Upper lobe of left lung (tissue), 6 donors: ENCODE measurements around the gene FHOD3. TPM values are rescaled to one million over a fixed set of nuclear protein-coding genes. Genes with fewer than 3 reads are reported as not detected.

Source experiments
- ATAC-seq, 2 donors: fragments of 200-7000 bp; cut with Tn5 transposase; one replicate each; pipeline ENCODE4 v1.9.1; 2022; ENCODE audit warnings: mild to moderate bottlenecking in 2 of 2, moderate library complexity in 2 of 2; ENCODE audit not compliant: low FRiP score in 2 of 2
- DNase-seq, 2 donors: peaks; one replicate each; pipeline ENCODE4 v3.0.0-alpha.2; 2019 to 2020
- H3K27ac ChIP-seq, 4 donors: fragments of 200-600 bp; sonication (generic); one replicate each; pipeline ENCODE4 v1.5.1; 2016 to 2019
- H3K27me3 ChIP-seq, 4 donors: fragments of 200-600 bp; sonication (generic); one replicate each; pipeline ENCODE4 v1.5.1; 2017 to 2019
- H3K36me3 ChIP-seq, 4 donors: fragments of 200-600 bp; sonication (generic); one replicate each; pipeline ENCODE4 v1.5.1; 2016 to 2019
- H3K4me1 ChIP-seq, 4 donors: fragments of 200-600 bp; sonication (generic); one replicate each; pipeline ENCODE4 v1.5.1; 2018 to 2019
- H3K4me3 ChIP-seq, 4 donors: fragments of 200-600 bp; sonication (generic); one replicate each; pipeline ENCODE4 v1.5.1; 2017 to 2019; ENCODE audit warnings: mild to moderate bottlenecking in 2 of 4, moderate library complexity in 1 of 4
- H3K9me3 ChIP-seq, 4 donors: fragments of 200-600 bp; sonication (generic); one replicate each; pipeline ENCODE4 v1.5.1; 2018 to 2019
- CTCF ChIP-seq, 6 experiments: fragments of 450-650 bp in 4 of 6; fragments of 200-600 bp in 2 of 6; sonication (generic) in 2 of 6; IDR thresholded peaks; one replicate each; pipeline ENCODE4 v1.5.1; 2016 to 2019; ENCODE audit warnings: antibody characterized with exemption in 6 of 6
- EP300 ChIP-seq, 4 donors: sonication (generic); formaldehyde crosslinking; IDR thresholded peaks; one replicate each; pipeline ENCODE4 v1.5.1; 2017; ENCODE audit warnings: antibody characterized with exemption in 4 of 4, control low read depth in 2 of 4
- POLR2A ChIP-seq, 4 donors: fragments of 450-650 bp; IDR thresholded peaks; one replicate each; pipeline ENCODE4 v1.5.1; 2016 to 2017; ENCODE audit warnings: antibody characterized with exemption in 4 of 4, mild to moderate bottlenecking in 2 of 4
- POLR2AphosphoS5 ChIP-seq, 2 donors: sonication (generic); formaldehyde crosslinking; IDR thresholded peaks; one replicate each; pipeline ENCODE4 v1.5.1; 2017; ENCODE audit warnings: antibody characterized with exemption in 2 of 2
- WGBS, 2 donors: methylation state at CpG; one replicate each; pipeline ENCODE4 v1.1.5; 2017 to 2018; 5-methylcytosine and 5-hydroxymethylcytosine counted together
- total RNA-seq, 6 donors: library from RNA; depleted of rRNA in 4 of 6; stranded (reverse); fragments of >200 nt in 4 of 6; gene quantifications; one replicate each; pipeline versions ENCODE4 v1.1.0 to v1.2.1, GENCODE V29; 2016 to 2021
- donor health status: DM: no; HTN: no; CAD: no; lungs with moderate emphysema.
- donor health status: DM: no; HTN: yes; CAD: no; lungs with severe emphysema.

FHOD3 gene
- total RNA-seq, 6 donors from 2014 or later = 0.40 to 4.8 (median 2.8) TPM

GRCh38 chr18:36441426-36442240 lies 144.1 kb downstream of the FHOD3 start:
- Histone ChIP-seq H3K27ac (no peak overlapping the region), H3K4me3 (no peak overlapping the region), H3K36me3 (no peaks in the 10 kb centered on the region), H3K27me3 (no peaks in the 10 kb centered on the region), H3K4me1 (no peaks in the 10 kb centered on the region), H3K9me3 (no peaks in the 10 kb centered on the region)
- WGBS, 2 donors = 50 to 63% methylated on average over 9 of the region's 9 CpGs
- TF ChIP-seq CTCF (IDR thresholded peaks at IDR 0.05) (no peak), EP300 (IDR thresholded peaks at IDR 0.05) (no peak), POLR2AphosphoS5 (IDR thresholded peaks at IDR 0.05) (no peak), POLR2A (IDR thresholded peaks at IDR 0.05) (no peak)
- DNase-seq = no peak
- peak in 1 of 2 donors; percentile 84 for ATAC-seq

GRCh38 chr18:36442717-36443116 lies 145.2 kb downstream of the FHOD3 start:
- H3K4me1 ChIP-seq = no peaks in the 10 kb centered on the region
- no peak overlapping the region for H3K27ac ChIP-seq
- ATAC-seq (no peak), DNase-seq (no peak)
- H3K27me3 ChIP-seq = no peaks in the 10 kb centered on the region
- no peaks in the 10 kb centered on the region for H3K9me3 ChIP-seq
- WGBS, 2 donors = 85 to 91% methylated on average over 3 of the region's 3 CpGs
- no peaks in the 10 kb centered on the region for H3K36me3 ChIP-seq
- TF ChIP-seq POLR2A (IDR thresholded peaks at IDR 0.05) (no peak), CTCF (IDR thresholded peaks at IDR 0.05) (no peak)
- no peak overlapping the region for H3K4me3 ChIP-seq

- 76 to 83% methylated on average over 11 of the region's 11 CpGs for WGBS, 2 donors
- Histone ChIP-seq H3K9me3 (no peaks in the 10 kb centered on the region), H3K27me3 (no peaks in the 10 kb centered on the region), H3K27ac (no peak overlapping the region), H3K36me3 (no peaks in the 10 kb centered on the region), H3K4me3 (no peak overlapping the region), H3K4me1 (no peaks in the 10 kb centered on the region)
- TF ChIP-seq POLR2AphosphoS5 (IDR thresholded peaks at IDR 0.05) (no peak), EP300 (IDR thresholded peaks at IDR 0.05) (no peak)
- ATAC-seq (peak in 1 of 2 donors; percentile 43), DNase-seq (no peak)
Measured at GRCh38 chr18:36446059-36446458, 148.5 kb downstream of the FHOD3 start.

GRCh38 chr18:36448384-36449290 lies 151.1 kb downstream of the FHOD3 start:
- H3K27ac ChIP-seq = no peak overlapping the region
- ATAC-seq = no peak
- WGBS, 2 donors = 68 to 75% methylated on average over 3 of the region's 3 CpGs
- DNase-seq = no peak
- no peak overlapping the region for H3K4me3 ChIP-seq
- H3K27me3 ChIP-seq = no peaks in the 10 kb centered on the region
- H3K36me3 ChIP-seq = no peaks in the 10 kb centered on the region
- TF ChIP-seq POLR2AphosphoS5 (IDR thresholded peaks at IDR 0.05) = no peak
- TF ChIP-seq POLR2A (IDR thresholded peaks at IDR 0.05) = no peak
- no peak for TF ChIP-seq CTCF (IDR thresholded peaks at IDR 0.05)
- no peak for TF ChIP-seq EP300 (IDR thresholded peaks at IDR 0.05)
- H3K4me1 ChIP-seq = no peaks in the 10 kb centered on the region
- H3K9me3 ChIP-seq = no peaks in the 10 kb centered on the region

GRCh38 chr18:36449451-36449850 lies 151.9 kb downstream of the FHOD3 start:
- no peak for ATAC-seq
- Histone ChIP-seq H3K4me1 (no peaks in the 10 kb centered on the region), H3K9me3 (no peaks in the 10 kb centered on the region), H3K4me3 (no peak overlapping the region), H3K27ac (no peak overlapping the region), H3K27me3 (no peaks in the 10 kb centered on the region), H3K36me3 (no peaks in the 10 kb centered on the region)
- DNase-seq = no peak
- TF ChIP-seq EP300 (IDR thresholded peaks at IDR 0.05) (no peak), POLR2AphosphoS5 (IDR thresholded peaks at IDR 0.05) (no peak), CTCF (IDR thresholded peaks at IDR 0.05) (no peak), POLR2A (IDR thresholded peaks at IDR 0.05) (no peak)
- 46 to 58% methylated on average over 2 of the region's 2 CpGs for WGBS, 2 donors
